Omental fat pad (tissue), 4 donors: Measurements from ENCODE around the gene FFAR2. TPM values are rescaled to one million over a fixed set of nuclear protein-coding genes. Genes with fewer than 3 reads are reported as not detected.

Source experiments
- ATAC-seq: fragments of 150-250 bp; one replicate; pipeline ENCODE4 v1.9.1; 2016; ENCODE audit warnings: mild to moderate bottlenecking, moderate library complexity; ENCODE audit not compliant: low FRiP score
- DNase-seq: peaks from one replicate; pipeline ENCODE4 v3.0.0-alpha.2; 2019; ENCODE audit warnings: low spot score
- total RNA-seq, 4 donors: library from RNA; depleted of rRNA; stranded (reverse); fragments of >200 nt; gene quantifications; one replicate each; pipeline ENCODE4 v1.1.0, GENCODE V29; 2016
- TF ChIP-seq, protein P1 (sequence below), 3 donors: fragments of 450-650 bp; IDR thresholded peaks; one replicate each; pipeline ENCODE4 v1.5.1; 2016 to 2017; ENCODE audit warnings: antibody characterized with exemption in 3 of 3, mild to moderate bottlenecking in 3 of 3, moderate library complexity in 2 of 3

The FFAR2 gene
- total RNA-seq, 4 donors from 2014 or later = 0.46 to 4.4 (median 0.80) TPM

GRCh38 chr19:35404879-35405622 lies 43.0 kb upstream of the FFAR2 start:
- TF ChIP-seq, protein P1, sequence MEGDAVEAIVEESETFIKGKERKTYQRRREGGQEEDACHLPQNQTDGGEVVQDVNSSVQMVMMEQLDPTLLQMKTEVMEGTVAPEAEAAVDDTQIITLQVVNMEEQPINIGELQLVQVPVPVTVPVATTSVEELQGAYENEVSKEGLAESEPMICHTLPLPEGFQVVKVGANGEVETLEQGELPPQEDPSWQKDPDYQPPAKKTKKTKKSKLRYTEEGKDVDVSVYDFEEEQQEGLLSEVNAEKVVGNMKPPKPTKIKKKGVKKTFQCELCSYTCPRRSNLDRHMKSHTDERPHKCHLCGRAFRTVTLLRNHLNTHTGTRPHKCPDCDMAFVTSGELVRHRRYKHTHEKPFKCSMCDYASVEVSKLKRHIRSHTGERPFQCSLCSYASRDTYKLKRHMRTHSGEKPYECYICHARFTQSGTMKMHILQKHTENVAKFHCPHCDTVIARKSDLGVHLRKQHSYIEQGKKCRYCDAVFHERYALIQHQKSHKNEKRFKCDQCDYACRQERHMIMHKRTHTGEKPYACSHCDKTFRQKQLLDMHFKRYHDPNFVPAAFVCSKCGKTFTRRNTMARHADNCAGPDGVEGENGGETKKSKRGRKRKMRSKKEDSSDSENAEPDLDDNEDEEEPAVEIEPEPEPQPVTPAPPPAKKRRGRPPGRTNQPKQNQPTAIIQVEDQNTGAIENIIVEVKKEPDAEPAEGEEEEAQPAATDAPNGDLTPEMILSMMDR (IDR thresholded peaks at IDR 0.05) = no peak
- DNase-seq = peak; percentile 44
- ATAC-seq = peak; percentile 71

DNA sequence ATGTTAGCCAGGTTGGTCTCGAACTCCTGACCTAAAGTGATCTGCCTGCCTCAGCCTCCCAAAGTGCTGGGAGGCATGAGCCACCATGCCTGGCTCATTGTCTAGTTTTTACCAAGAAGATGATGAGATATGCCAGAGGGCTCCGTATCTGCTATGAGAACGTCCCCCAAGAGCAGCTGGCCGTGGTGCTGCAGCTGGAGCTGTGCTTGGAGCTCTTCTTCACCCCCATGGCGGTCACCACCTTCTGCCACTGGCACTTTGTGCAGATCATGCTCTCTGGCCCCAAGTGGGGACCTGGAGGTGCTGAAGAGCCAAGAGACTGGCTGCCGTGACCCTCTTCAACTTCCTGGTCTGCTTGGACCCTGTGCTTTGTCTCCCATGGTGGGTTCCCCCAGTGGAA lies 40.4 kb upstream of the FFAR2 start:
- no peak for ATAC-seq
- TF ChIP-seq, protein P1 (IDR thresholded peaks at IDR 0.05) = no peak
- DNase-seq = no peak

GRCh38 chr19:35408284-35409171 lies 39.5 kb upstream of the FFAR2 start:
- DNase-seq = no peak
- TF ChIP-seq, protein P1 (IDR thresholded peaks at IDR 0.05) = no peak
- ATAC-seq = no peak

DNA sequence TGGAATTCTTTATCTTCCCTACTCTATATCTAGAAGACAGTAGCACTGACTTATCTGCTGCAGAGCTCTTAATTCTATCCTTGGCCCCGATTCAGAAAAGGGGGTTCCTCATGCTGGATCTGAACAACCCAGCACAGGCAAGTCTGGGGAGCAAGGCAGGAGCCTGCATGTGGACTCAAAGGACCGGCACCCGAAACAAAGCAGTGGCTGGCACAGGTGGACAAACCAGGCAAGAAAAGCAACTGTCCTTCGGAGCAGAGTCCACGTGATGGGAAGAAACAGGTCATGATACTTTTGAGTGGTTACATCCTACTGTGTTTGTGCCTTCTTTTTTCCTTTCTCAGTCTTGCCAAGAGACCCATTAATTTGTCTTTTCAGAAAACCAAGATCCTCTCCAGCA lies 38.9 kb upstream of the FFAR2 start:
- ATAC-seq (no peak), DNase-seq (no peak)
- TF ChIP-seq, protein P1 (IDR thresholded peaks at IDR 0.05) = no peak

DNA sequence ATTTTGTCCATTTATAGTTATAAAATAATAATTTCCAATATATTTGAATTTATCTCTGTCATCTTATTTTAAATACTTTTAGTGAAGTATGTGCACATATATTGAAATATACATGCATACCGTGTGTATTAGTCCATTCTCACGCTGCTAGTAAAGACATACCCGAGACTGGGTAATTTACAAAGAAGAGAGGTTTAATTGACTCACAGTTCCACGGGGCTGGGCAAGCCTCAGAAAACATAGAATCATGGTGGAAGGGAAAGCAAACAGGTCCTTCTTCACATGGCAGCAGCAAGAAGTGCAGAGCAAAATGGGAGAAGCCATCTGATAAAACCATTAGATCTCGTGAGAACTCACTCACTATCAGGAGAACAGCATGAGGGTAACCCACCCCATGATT lies 37.6 kb upstream of the FFAR2 start:
- DNase-seq (no peak), ATAC-seq (no peak)
- TF ChIP-seq, protein P1 (IDR thresholded peaks at IDR 0.05) = no peak

- ATAC-seq (no peak), DNase-seq (no peak)
- TF ChIP-seq, protein P1 (IDR thresholded peaks at IDR 0.05) = no peak
Observed at GRCh38 chr19:35414442-35414841, 33.6 kb upstream of the FFAR2 start.
